ENCODE measurements around the gene MACROH2A2. TPM values are rescaled to one million over a fixed set of nuclear protein-coding genes. Genes with fewer than 3 reads are reported as not detected.

The MACROH2A2 gene
- total and polyA plus RNA-seq, 10 of the 15 experiments (the other 5 are each of a cell fraction or from before 2014, with no cell fraction given) = 0.14 to 0.24 TPM; not detected in 8

DNA sequence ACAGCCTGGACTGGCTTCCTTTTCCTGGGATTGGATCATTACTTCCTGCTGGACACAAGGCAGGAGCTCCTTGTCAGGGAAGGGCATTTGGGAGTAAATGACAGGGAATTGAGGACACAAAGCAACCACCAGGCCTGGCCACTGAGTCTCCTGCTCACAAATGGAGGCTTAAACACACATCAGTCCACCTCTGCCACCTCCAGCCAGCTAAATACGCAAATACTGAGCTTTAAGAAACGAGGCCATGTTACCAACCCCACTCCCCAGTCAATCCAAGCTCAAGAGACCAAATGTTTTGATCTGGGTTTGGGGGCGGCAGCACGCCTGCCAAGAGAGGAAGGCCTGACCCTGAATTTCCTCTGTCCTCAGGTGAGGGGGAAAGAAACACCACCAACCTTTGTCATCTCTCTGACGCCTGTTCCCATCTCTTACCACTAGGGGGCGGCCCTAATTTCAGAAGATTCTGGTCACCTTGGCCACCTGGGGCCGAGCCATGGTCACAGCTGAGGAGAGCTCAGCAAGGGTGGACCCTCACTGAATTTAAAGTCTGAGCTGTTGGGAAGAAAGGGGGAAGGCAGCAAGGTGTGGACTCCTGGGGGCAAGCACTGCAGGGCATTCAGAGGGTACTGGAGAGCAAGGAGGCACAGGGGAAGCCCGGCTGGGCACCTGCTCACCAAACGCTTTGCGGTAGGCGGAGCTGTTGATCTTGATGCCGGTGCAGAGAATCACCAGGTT, 63.5 kb downstream of the MACROH2A2 start (continued):
- no peak for TF ChIP-seq HDAC2 (IDR thresholded peaks at IDR 0.05)
- no peak for TF ChIP-seq YBX1 (IDR thresholded peaks at IDR 0.05)
- TF ChIP-seq, protein P1, sequence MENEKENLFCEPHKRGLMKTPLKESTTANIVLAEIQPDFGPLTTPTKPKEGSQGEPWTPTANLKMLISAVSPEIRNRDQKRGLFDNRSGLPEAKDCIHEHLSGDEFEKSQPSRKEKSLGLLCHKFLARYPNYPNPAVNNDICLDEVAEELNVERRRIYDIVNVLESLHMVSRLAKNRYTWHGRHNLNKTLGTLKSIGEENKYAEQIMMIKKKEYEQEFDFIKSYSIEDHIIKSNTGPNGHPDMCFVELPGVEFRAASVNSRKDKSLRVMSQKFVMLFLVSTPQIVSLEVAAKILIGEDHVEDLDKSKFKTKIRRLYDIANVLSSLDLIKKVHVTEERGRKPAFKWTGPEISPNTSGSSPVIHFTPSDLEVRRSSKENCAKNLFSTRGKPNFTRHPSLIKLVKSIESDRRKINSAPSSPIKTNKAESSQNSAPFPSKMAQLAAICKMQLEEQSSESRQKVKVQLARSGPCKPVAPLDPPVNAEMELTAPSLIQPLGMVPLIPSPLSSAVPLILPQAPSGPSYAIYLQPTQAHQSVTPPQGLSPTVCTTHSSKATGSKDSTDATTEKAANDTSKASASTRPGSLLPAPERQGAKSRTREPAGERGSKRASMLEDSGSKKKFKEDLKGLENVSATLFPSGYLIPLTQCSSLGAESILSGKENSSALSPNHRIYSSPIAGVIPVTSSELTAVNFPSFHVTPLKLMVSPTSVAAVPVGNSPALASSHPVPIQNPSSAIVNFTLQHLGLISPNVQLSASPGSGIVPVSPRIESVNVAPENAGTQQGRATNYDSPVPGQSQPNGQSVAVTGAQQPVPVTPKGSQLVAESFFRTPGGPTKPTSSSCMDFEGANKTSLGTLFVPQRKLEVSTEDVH (IDR thresholded peaks at IDR 0.05; ENCODE audit: low read depth, partially characterized antibody) = no peak
- TF ChIP-seq TARDBP (IDR thresholded peaks at IDR 0.05; ENCODE audit: borderline replicate concordance) = no peak
- no peak for TF ChIP-seq GABPA (IDR thresholded peaks at IDR 0.05; ENCODE audit: low read depth)
- no peak for TF ChIP-seq NR2C1 (IDR thresholded peaks at IDR 0.05)
- TF ChIP-seq, protein P2, sequence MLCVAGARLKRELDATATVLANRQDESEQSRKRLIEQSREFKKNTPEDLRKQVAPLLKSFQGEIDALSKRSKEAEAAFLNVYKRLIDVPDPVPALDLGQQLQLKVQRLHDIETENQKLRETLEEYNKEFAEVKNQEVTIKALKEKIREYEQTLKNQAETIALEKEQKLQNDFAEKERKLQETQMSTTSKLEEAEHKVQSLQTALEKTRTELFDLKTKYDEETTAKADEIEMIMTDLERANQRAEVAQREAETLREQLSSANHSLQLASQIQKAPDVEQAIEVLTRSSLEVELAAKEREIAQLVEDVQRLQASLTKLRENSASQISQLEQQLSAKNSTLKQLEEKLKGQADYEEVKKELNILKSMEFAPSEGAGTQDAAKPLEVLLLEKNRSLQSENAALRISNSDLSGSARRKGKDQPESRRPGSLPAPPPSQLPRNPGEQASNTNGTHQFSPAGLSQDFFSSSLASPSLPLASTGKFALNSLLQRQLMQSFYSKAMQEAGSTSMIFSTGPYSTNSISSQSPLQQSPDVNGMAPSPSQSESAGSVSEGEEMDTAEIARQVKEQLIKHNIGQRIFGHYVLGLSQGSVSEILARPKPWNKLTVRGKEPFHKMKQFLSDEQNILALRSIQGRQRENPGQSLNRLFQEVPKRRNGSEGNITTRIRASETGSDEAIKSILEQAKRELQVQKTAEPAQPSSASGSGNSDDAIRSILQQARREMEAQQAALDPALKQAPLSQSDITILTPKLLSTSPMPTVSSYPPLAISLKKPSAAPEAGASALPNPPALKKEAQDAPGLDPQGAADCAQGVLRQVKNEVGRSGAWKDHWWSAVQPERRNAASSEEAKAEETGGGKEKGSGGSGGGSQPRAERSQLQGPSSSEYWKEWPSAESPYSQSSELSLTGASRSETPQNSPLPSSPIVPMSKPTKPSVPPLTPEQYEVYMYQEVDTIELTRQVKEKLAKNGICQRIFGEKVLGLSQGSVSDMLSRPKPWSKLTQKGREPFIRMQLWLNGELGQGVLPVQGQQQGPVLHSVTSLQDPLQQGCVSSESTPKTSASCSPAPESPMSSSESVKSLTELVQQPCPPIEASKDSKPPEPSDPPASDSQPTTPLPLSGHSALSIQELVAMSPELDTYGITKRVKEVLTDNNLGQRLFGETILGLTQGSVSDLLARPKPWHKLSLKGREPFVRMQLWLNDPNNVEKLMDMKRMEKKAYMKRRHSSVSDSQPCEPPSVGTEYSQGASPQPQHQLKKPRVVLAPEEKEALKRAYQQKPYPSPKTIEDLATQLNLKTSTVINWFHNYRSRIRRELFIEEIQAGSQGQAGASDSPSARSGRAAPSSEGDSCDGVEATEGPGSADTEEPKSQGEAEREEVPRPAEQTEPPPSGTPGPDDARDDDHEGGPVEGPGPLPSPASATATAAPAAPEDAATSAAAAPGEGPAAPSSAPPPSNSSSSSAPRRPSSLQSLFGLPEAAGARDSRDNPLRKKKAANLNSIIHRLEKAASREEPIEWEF (IDR thresholded peaks at IDR 0.05; ENCODE audit: insufficient replicate concordance, low read depth, low read length) = no peak
- TF ChIP-seq NRF1 (conservative IDR thresholded peaks at IDR 0.05; ENCODE audit: low read depth, low read length) = no peak
- TF ChIP-seq MEF2A (IDR thresholded peaks at IDR 0.05; ENCODE audit: insufficient read depth, low read depth, low read length) = no peak
- TF ChIP-seq, protein P3, sequence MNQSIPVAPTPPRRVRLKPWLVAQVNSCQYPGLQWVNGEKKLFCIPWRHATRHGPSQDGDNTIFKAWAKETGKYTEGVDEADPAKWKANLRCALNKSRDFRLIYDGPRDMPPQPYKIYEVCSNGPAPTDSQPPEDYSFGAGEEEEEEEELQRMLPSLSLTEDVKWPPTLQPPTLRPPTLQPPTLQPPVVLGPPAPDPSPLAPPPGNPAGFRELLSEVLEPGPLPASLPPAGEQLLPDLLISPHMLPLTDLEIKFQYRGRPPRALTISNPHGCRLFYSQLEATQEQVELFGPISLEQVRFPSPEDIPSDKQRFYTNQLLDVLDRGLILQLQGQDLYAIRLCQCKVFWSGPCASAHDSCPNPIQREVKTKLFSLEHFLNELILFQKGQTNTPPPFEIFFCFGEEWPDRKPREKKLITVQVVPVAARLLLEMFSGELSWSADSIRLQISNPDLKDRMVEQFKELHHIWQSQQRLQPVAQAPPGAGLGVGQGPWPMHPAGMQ (IDR thresholded peaks at IDR 0.05; ENCODE audit: borderline replicate concordance) = no peak
- TF ChIP-seq, protein P4, sequence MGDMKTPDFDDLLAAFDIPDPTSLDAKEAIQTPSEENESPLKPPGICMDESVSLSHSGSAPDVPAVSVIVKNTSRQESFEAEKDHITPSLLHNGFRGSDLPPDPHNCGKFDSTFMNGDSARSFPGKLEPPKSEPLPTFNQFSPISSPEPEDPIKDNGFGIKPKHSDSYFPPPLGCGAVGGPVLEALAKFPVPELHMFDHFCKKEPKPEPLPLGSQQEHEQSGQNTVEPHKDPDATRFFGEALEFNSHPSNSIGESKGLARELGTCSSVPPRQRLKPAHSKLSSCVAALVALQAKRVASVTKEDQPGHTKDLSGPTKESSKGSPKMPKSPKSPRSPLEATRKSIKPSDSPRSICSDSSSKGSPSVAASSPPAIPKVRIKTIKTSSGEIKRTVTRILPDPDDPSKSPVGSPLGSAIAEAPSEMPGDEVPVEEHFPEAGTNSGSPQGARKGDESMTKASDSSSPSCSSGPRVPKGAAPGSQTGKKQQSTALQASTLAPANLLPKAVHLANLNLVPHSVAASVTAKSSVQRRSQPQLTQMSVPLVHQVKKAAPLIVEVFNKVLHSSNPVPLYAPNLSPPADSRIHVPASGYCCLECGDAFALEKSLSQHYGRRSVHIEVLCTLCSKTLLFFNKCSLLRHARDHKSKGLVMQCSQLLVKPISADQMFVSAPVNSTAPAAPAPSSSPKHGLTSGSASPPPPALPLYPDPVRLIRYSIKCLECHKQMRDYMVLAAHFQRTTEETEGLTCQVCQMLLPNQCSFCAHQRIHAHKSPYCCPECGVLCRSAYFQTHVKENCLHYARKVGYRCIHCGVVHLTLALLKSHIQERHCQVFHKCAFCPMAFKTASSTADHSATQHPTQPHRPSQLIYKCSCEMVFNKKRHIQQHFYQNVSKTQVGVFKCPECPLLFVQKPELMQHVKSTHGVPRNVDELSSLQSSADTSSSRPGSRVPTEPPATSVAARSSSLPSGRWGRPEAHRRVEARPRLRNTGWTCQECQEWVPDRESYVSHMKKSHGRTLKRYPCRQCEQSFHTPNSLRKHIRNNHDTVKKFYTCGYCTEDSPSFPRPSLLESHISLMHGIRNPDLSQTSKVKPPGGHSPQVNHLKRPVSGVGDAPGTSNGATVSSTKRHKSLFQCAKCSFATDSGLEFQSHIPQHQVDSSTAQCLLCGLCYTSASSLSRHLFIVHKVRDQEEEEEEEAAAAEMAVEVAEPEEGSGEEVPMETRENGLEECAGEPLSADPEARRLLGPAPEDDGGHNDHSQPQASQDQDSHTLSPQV (IDR thresholded peaks at IDR 0.05) = no peak
- no peak for TF ChIP-seq EP300 (IDR thresholded peaks at IDR 0.05; ENCODE audit: borderline replicate concordance in 1 of 2, control insufficient read depth in 1 of 2, low read depth in 2 of 2, low read length in 2 of 2)
- no peak for TF ChIP-seq CHD1 (IDR thresholded peaks at IDR 0.05; ENCODE audit: low read depth, low read length)
- no peak for TF ChIP-seq ZSCAN29 (IDR thresholded peaks at IDR 0.05)
- TF ChIP-seq RCOR1 (conservative IDR thresholded peaks at IDR 0.05; ENCODE audit: low read depth, low read length) = no peak

Measured in GM12878 (cell line).